Subcutaneous preadipocyte (primary cell): ENCODE measurements around the gene MKRN2OS. TPM values are rescaled to one million over a fixed set of nuclear protein-coding genes. Genes with fewer than 3 reads are reported as not detected.

Source experiments
- small RNA-seq: library from RNA; depleted of rRNA; stranded (forward); fragments of <200 nt; gene quantifications from one replicate; pipeline ENCODE3, GENCODE V24; 2012
- total RNA-seq: library from RNA; depleted of rRNA; stranded (reverse); fragments of >200 nt; gene quantifications from 2 replicates; pipeline ENCODE4 v1.2.3, GENCODE V29; 2012

The MKRN2OS gene, protein sequence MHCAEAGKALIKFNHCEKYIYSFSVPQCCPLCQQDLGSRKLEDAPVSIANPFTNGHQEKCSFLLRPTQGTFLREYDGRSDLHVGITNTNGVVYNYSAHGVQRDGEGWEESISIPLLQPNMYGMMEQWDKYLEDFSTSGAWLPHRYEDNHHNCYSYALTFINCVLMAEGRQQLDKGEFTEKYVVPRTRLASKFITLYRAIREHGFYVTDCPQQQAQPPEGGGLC
- not detected in 2 replicates for total RNA-seq

DNA sequence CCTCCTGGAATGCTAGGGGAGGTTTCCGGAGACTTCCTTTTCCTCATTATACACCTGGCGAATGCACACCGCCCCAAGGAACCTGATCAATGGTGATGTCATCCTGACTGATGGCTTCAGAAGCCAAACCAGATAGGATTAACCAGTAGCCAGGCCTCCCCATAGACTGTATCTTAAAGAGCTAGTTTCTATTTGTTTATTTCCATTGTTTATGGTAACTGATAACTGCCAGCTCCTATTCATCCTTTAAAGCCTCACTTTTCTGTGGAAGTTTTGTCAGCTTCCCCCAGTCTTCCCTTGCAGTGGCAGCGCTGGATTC, at the start of gene MKRN2OS:
Gene MKRN2OS (minus strand): TSS at position 27 of the 319 bp plus-strand sequence. CDS start 35 bp downstream, outside the sequence.

DNA sequence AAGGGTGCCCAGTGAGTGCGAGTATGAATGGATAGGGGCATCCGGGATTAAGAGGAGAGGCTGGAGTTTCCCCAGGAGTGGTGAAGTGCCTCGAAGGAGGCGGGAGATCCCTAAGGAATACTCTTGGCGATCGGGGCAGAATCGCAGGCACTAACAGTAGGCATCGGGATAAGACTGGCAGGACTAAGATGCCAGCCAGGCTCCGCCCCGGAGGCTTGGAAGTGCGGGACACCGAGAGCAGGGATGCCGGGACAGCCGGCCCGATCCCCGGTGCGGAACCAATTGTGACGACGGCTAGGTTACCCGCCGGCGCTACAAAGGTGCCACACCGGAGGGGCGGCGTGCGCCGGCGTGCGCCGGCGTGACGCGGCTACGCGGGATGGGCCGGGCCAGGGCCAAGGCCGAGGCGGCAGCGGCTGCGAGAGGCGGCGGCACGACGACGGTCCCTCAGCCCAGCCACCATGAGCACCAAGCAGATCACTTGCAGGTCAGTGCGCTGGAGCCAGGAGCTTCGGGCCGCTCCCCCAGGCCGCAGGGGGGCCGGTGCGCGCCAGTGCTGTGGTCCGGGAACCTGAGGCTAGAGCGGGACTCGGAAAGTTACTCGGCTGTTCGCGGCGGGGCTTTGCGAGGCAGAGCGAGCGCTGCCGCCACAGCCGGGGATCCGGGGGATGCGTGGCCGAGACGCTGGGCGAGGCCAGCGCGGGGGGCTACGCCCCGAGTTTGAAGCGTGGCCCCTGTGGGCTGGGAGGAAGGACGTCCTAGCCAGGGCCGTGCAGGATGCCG, 11.6 kb upstream of the MKRN2OS start, which contains the start of gene MKRN2:
Gene MKRN2 (plus strand): TSS at position 398 of the 783 bp plus-strand sequence. CDS start 64 bp downstream, at position 462.

Small RNA genes within 50 kb of the gene (small RNA-seq; reads per million reads assigned to genes)
- gene RF00017 (not detected), gene RNA5SP123 (not detected), gene RNU6-377P (not detected)

Other genes with a start within 250 kb of the MKRN2OS start
- 27.6 and 28.3 TPM in 2 replicates for gene TSEN2, start 61.0 kb downstream of the MKRN2OS start, total RNA-seq
- 33.1 and 35.8 TPM in 2 replicates for gene MKRN2, start 11.6 kb upstream of the MKRN2OS start, total RNA-seq
- gene RAF1, start 118.6 kb upstream of the MKRN2OS start, total RNA-seq: 80.1 and 89.5 TPM in 2 replicates
- 0.20 TPM in 1 of 2 replicates, not detected in the other for gene TMEM40, start 213.8 kb upstream of the MKRN2OS start, total RNA-seq